A549 treated with DMSO at 1 μM for 4 hours (cell line): ENCODE measurements around the gene MRTFB. TPM values are rescaled to one million over a fixed set of nuclear protein-coding genes. Genes with fewer than 3 reads are reported as not detected.

Source experiments
- total RNA-seq: library from RNA; stranded (reverse); fragments of 200-300 nt; extraction: Qiagen RNA extraction; gene quantifications from 5 replicates; pipeline ENCODE4 v1.2.3, GENCODE V29; 2022; ENCODE audit warnings: low read depth

Gene MRTFB
- 10.9 to 19.9 TPM (median 15.9 TPM) in 5 replicates for total RNA-seq

GRCh38 chr16:14070877-14071575 is at the start of gene MRTFB:
Gene MRTFB, plus strand, starts transcription at chr16:14071319. Its CDS starts 69,288 bp downstream, at chr16:14140607.

Other genes starting within 250 kb of the MRTFB start
- 5.6 to 10.7 TPM (median 6.3 TPM) in 5 replicates for gene ERCC4, start 151.2 kb upstream of the MRTFB start, total RNA-seq